ENCODE data around the gene ANKMY2.

ANKMY2 gene

DNA sequence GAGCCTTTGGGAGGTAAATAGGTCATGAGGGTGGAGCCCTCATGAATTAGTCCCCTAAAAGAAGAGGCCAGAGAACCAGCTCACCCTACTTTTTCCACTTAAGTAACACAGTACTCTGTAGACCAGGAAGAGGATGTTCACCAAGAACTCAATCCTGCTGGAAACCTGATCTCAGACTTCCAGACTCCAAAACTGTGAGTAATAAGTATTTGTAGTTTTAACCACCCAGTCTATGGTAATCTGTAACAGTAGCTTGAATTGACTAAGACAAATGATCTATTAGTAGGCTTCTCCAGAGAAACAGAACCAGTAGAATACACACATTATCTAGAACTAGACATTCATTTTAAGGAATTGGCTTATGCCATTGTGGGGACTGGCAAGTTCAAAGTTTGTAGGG, 51.5 kb downstream of the ANKMY2 start:
- TF ChIP-seq, protein P1, sequence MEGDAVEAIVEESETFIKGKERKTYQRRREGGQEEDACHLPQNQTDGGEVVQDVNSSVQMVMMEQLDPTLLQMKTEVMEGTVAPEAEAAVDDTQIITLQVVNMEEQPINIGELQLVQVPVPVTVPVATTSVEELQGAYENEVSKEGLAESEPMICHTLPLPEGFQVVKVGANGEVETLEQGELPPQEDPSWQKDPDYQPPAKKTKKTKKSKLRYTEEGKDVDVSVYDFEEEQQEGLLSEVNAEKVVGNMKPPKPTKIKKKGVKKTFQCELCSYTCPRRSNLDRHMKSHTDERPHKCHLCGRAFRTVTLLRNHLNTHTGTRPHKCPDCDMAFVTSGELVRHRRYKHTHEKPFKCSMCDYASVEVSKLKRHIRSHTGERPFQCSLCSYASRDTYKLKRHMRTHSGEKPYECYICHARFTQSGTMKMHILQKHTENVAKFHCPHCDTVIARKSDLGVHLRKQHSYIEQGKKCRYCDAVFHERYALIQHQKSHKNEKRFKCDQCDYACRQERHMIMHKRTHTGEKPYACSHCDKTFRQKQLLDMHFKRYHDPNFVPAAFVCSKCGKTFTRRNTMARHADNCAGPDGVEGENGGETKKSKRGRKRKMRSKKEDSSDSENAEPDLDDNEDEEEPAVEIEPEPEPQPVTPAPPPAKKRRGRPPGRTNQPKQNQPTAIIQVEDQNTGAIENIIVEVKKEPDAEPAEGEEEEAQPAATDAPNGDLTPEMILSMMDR (IDR thresholded peaks at IDR 0.05; ENCODE audit: insufficient read depth, low read length, missing control alignments), result no peak
- no peak overlapping the region for H3K4me3 ChIP-seq (ENCODE audit: low read depth, low read length)
- DNase-seq (ENCODE audit: low read depth, low spot score), result peak; percentile 21
- CTCF ChIA-PET, result interaction anchor here (0.6 to 1.3 kb wide), 5 partner anchors 8 to 101 kb away, joined by 3 to 4 read pairs (median 3); no protein-coding TSS in a partner anchor
- POLR2A ChIA-PET, result interaction anchor here (1.2 kb wide), 1 partner anchor 51 kb away, joined by 6 read pairs; the partner anchor contains the start of genes ANKMY2 and BZW2

DNA sequence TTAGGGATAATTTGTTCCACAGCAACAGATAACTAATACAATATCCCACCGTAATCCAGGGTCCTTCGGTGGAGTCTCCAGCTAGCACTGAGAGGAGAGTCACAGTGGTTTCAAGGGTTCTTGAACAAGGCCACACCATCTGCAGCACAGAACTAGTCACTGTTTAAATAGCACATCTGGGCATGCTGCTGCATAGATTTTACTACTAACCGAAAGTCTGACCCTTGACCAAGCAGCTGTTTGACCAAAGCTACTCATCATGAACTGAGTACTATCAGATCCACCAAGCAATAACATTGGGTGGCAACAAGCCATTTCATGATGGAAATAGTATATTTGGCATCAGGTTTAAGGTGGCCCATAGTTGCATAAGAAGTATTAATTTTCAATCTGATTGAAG, 53.2 kb downstream of the ANKMY2 start:
- no peak for DNase-seq (ENCODE audit: low read depth, low spot score)
- TF ChIP-seq, protein P1 (IDR thresholded peaks at IDR 0.05; ENCODE audit: insufficient read depth, low read length, missing control alignments), result no peak
- ChIA-PET POLR2A (no interaction called here), CTCF (no interaction called here)
- no peak overlapping the region for H3K4me3 ChIP-seq (ENCODE audit: low read depth, low read length)

DNA sequence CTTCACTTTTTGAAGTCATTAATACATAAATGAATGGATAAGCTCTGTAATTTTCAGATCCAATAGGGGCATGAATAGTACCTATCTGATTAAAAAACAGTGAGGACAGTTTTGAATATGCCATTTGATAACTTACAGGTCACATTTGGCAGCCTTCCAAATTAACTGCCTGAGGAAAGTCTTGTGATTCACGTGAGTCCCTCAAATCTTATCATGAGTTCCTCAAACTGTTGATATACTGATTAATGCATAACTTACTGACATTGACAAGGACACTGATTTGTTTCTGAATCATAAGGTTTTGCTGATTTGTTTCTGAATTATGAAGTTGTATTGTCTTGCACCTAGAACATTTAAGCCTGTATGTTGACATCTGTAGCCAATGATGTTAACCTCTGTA, 55.1 kb downstream of the ANKMY2 start:
- ChIA-PET POLR2A (no interaction called here), CTCF (no interaction called here)
- no peak for DNase-seq (ENCODE audit: low read depth, low spot score)
- no peak overlapping the region for H3K4me3 ChIP-seq (ENCODE audit: low read depth, low read length)
- TF ChIP-seq, protein P1 (IDR thresholded peaks at IDR 0.05; ENCODE audit: insufficient read depth, low read length, missing control alignments), result no peak

DNA sequence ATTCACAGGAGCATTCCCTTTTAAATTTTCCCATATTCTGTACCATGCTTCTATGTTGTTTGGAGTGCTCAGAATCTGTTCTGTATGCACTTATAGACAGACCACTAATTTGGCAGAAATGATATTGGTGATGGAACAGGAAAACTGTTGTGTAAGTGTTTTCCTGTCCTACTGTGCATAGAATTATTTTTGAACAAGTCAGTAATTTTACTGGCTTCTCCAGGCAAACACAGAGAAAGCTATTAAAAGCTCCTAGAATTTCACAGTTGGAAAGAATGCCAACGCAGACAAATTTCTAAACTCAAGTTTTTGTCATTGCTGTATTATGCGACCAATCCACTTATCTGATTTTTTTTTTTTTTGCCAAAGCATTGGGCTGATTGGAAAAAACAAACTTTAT, 55.7 kb downstream of the ANKMY2 start:
- TF ChIP-seq, protein P1 (IDR thresholded peaks at IDR 0.05; ENCODE audit: insufficient read depth, low read length, missing control alignments), result no peak
- ChIA-PET POLR2A (interaction anchor here (0.7 kb wide), 1 partner anchor 9 kb away, joined by 3 read pairs; no protein-coding TSS in a partner anchor), CTCF (no interaction called here)
- H3K4me3 ChIP-seq (ENCODE audit: low read depth, low read length), result no peak overlapping the region
- DNase-seq (ENCODE audit: low read depth, low spot score), result no peak

DNA sequence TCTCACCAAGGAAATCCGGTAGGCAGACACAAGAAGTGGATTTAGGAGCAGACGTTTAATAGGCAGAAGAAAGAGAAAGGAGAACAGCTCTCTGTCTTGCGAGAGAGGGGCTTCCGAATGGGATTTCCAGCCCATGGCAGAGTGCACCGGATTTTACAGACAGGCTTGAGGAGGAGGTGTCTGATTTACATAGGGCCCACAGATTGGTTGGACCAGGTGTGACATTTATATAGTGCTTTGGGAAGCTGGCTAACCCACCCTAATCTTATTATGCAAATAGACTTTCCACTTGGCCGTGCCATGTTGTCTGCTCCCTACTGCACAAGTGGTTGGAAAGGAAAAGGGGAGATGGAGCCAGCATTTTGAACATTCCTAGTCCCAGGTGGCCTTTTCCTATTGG, 57.8 kb downstream of the ANKMY2 start:
- ChIA-PET POLR2A (no interaction called here), CTCF (interaction anchor here (10.2 kb wide), 1 partner anchor 22 kb away, joined by 54 read pairs; no protein-coding TSS in a partner anchor)
- TF ChIP-seq, protein P1 (IDR thresholded peaks at IDR 0.05; ENCODE audit: insufficient read depth, low read length, missing control alignments), result no peak
- no peak for DNase-seq (ENCODE audit: low read depth, low spot score)
- no peak overlapping the region for H3K4me3 ChIP-seq (ENCODE audit: low read depth, low read length)

DNA sequence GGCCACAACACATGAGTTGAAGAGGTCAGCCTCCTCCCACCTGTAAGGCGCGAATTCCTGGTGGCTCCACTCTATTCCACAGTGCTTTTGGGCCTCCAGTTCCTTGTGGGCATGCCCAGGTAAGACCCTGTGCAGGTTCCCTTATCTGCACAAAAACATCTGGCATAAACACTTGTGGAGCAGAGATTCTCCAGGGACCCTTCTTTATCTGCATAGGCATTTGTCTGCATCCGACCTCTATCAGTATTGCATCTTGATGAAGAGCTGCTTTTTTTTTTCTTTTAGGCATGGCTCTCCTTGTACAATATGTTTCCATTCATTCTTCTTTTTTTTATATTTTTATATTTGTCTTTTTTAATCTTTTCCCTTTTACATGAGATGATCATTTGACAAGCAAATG, 58.4 kb downstream of the ANKMY2 start:
- no peak for DNase-seq (ENCODE audit: low read depth, low spot score)
- TF ChIP-seq, protein P1 (IDR thresholded peaks at IDR 0.05; ENCODE audit: insufficient read depth, low read length, missing control alignments), result no peak
- no peak overlapping the region for H3K4me3 ChIP-seq (ENCODE audit: low read depth, low read length)
- ChIA-PET POLR2A (no interaction called here), CTCF (interaction anchor here (10.2 kb wide), 1 partner anchor 22 kb away, joined by 54 read pairs; no protein-coding TSS in a partner anchor)

Data from AG04449 (cell line).